Body of pancreas (tissue), 4 donors: ENCODE measurements around the gene TMEM269.

Source experiments
- POLR2A ChIP-seq, 3 donors: fragments of 450-650 bp; IDR thresholded peaks; one replicate each; pipeline ENCODE4 v1.6.1; 2016; ENCODE audit warnings: antibody characterized with exemption in 3 of 3, mild to moderate bottlenecking in 2 of 3
- TF ChIP-seq, protein P1 (sequence below), 7 experiments: fragments of 450-650 bp in 4 of 7; fragments of 200-600 bp in 3 of 7; sonication (generic) in 3 of 7; IDR thresholded peaks; one replicate each; pipeline ENCODE4 v1.5.1; 2016 to 2019; ENCODE audit warnings: antibody characterized with exemption in 7 of 7

DNA sequence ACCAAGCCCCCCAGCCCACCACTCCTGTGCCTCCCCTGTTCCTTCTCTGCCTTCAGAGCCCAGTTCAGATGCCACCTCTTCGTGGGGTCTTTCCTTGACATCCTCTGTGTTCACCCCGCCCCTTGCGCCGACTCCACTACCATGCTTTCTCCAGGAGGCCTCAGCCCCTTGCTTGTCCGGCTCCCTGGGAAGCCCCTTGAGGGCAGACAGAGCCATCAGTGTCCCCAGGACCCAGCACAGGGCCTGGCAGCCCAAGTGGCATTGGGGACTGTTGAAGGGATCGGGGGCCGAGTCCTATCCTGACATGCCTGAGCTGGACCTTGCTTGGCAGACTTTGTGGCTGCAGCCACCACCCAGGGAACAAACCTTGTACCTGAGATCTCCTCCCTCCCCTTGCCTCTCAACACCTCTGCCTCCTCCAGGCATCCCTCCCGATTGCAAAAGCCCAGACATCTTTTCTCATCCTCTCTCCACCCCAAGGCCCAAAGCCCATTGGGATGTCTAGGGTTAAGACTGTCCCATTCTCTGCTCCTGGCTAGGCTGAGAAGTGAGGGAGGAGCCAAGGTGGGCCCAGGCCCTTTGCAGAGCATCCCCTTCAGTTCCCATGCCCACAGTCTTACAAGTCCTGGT is 48.1 kb upstream of the TMEM269 start:
- TF ChIP-seq, protein P1, sequence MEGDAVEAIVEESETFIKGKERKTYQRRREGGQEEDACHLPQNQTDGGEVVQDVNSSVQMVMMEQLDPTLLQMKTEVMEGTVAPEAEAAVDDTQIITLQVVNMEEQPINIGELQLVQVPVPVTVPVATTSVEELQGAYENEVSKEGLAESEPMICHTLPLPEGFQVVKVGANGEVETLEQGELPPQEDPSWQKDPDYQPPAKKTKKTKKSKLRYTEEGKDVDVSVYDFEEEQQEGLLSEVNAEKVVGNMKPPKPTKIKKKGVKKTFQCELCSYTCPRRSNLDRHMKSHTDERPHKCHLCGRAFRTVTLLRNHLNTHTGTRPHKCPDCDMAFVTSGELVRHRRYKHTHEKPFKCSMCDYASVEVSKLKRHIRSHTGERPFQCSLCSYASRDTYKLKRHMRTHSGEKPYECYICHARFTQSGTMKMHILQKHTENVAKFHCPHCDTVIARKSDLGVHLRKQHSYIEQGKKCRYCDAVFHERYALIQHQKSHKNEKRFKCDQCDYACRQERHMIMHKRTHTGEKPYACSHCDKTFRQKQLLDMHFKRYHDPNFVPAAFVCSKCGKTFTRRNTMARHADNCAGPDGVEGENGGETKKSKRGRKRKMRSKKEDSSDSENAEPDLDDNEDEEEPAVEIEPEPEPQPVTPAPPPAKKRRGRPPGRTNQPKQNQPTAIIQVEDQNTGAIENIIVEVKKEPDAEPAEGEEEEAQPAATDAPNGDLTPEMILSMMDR (IDR thresholded peaks at IDR 0.05): no peak
- no peak for TF ChIP-seq POLR2A (IDR thresholded peaks at IDR 0.05)
